PC-9 (cell line): ENCODE results near the gene WNT16.

Experiments used
- EZH2 ChIP-seq: fragments of 200-600 bp; sonication (generic); IDR thresholded peaks from 2 replicates; pipeline ENCODE4 v1.8.0; 2017; ENCODE audit warnings: antibody characterized with exemption, low read depth
- TF ChIP-seq, protein P1 (sequence below): fragments of 200-600 bp; sonication (generic); conservative IDR thresholded peaks from 2 replicates; pipeline ENCODE4 v1.6.1; 2017; ENCODE audit warnings: mixed run types, antibody characterized with exemption, mild to moderate bottlenecking, moderate library complexity

GRCh38 chr7:121385056-121385799, 56.4 kb downstream of the WNT16 start:
- TF ChIP-seq, protein P1, sequence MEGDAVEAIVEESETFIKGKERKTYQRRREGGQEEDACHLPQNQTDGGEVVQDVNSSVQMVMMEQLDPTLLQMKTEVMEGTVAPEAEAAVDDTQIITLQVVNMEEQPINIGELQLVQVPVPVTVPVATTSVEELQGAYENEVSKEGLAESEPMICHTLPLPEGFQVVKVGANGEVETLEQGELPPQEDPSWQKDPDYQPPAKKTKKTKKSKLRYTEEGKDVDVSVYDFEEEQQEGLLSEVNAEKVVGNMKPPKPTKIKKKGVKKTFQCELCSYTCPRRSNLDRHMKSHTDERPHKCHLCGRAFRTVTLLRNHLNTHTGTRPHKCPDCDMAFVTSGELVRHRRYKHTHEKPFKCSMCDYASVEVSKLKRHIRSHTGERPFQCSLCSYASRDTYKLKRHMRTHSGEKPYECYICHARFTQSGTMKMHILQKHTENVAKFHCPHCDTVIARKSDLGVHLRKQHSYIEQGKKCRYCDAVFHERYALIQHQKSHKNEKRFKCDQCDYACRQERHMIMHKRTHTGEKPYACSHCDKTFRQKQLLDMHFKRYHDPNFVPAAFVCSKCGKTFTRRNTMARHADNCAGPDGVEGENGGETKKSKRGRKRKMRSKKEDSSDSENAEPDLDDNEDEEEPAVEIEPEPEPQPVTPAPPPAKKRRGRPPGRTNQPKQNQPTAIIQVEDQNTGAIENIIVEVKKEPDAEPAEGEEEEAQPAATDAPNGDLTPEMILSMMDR: no peak
- TF ChIP-seq EZH2: no peak
